ENCODE data around the gene PPIF. TPM values are rescaled to one million over a fixed set of nuclear protein-coding genes. Genes with fewer than 3 reads are reported as not detected.

The PPIF gene
- total and polyA plus RNA-seq, 7 experiments from 2014 or later: 8.7 to 192 (median 24.0) TPM

GRCh38 chr10:79313911-79314439 is 33.3 kb upstream of the PPIF start:
- Histone ChIP-seq H3K36me3 (ENCODE audit: control insufficient read depth in 2 of 3, insufficient read depth in 3 of 3, low read length in 3 of 3) (peaks cover 0 to 6% (median 0%) of the 10 kb centered on the region in 3 experiments), H3K4me1 (ENCODE audit: control insufficient read depth in 2 of 2, insufficient read depth in 2 of 2, low read length in 2 of 2) (peaks cover 24 to 26% of the 10 kb centered on the region in 2 donors), H3K27ac (ENCODE audit: low read depth, low read length) (no peak overlapping the region), H3K27me3 (ENCODE audit: control insufficient read depth in 2 of 2, insufficient read depth in 2 of 2, low read length in 2 of 2) (no peaks in the 10 kb centered on the region), H3K9me3 (ENCODE audit: control insufficient read depth in 2 of 3, low read length in 3 of 3) (no peaks in the 10 kb centered on the region), H3K4me3 (ENCODE audit: low read length) (no peak overlapping the region)
- Mint-ChIP-seq H3K27me3 (peaks cover 0 to 4% (median 0%) of the 10 kb centered on the region in 5 donors), H3K4me3 (no peak overlapping the region), H3K27ac (peak overlapping the region in 2 of 9 donors; percentile 18 to 45), H3K9me3 (peaks cover 0 to 8% (median 4%) of the 10 kb centered on the region in 11 donors), H3K36me3 (peaks cover 3 to 21% (median 7%) of the 10 kb centered on the region in 5 donors), H3K4me1 (peaks cover 31 to 41% (median 33%) of the 10 kb centered on the region in 7 donors)
- ChIA-PET POLR2A (interaction anchor here (0.9 kb wide), 1 partner anchor 8 kb away, joined by 3 read pairs; no protein-coding TSS in a partner anchor), CTCF (no interaction called here)
- ATAC-seq (no peak), DNase-seq (no peak)
- intact Hi-C loops (cut with micrococcal nuclease): no loop called here

GRCh38 chr10:79314761-79315601 is 32.3 kb upstream of the PPIF start:
- ChIA-PET CTCF (no interaction called here), POLR2A (interaction anchor here (1.9 kb wide), 1 partner anchor 34 kb away, joined by 7 read pairs; no protein-coding TSS in a partner anchor)
- Histone ChIP-seq H3K27me3 (ENCODE audit: control insufficient read depth in 2 of 2, insufficient read depth in 2 of 2, low read length in 2 of 2) (no peaks in the 10 kb centered on the region), H3K4me1 (ENCODE audit: control insufficient read depth in 2 of 2, insufficient read depth in 2 of 2, low read length in 2 of 2) (peaks cover 24 to 36% of the 10 kb centered on the region in 2 donors), H3K4me3 (ENCODE audit: low read length) (no peak overlapping the region), H3K36me3 (ENCODE audit: control insufficient read depth in 2 of 3, insufficient read depth in 3 of 3, low read length in 3 of 3) (peaks cover 0 to 2% (median 0%) of the 10 kb centered on the region in 3 experiments), H3K27ac (ENCODE audit: low read depth, low read length) (no peak overlapping the region), H3K9me3 (ENCODE audit: control insufficient read depth in 2 of 3, low read length in 3 of 3) (no peaks in the 10 kb centered on the region)
- DNase-seq (no peak), ATAC-seq (no peak)
- Mint-ChIP-seq H3K27me3 (peaks cover 0 to 4% (median 0%) of the 10 kb centered on the region in 5 donors), H3K27ac (no peak overlapping the region), H3K4me3 (no peak overlapping the region), H3K36me3 (peaks cover 4 to 30% (median 8%) of the 10 kb centered on the region in 5 donors), H3K4me1 (peaks cover 41 to 46% (median 43%) of the 10 kb centered on the region in 7 donors), H3K9me3 (peaks cover 0 to 15% (median 6%) of the 10 kb centered on the region in 11 donors)
- intact Hi-C loops (cut with micrococcal nuclease): no loop called here

- Histone ChIP-seq H3K4me3 (ENCODE audit: low read length) (no peak overlapping the region), H3K4me1 (ENCODE audit: control insufficient read depth in 2 of 2, insufficient read depth in 2 of 2, low read length in 2 of 2) (peaks cover 26 to 41% of the 10 kb centered on the region in 2 donors), H3K9me3 (ENCODE audit: control insufficient read depth in 2 of 3, low read length in 3 of 3) (no peaks in the 10 kb centered on the region), H3K36me3 (ENCODE audit: control insufficient read depth in 2 of 3, insufficient read depth in 3 of 3, low read length in 3 of 3) (no peaks in the 10 kb centered on the region), H3K27me3 (ENCODE audit: control insufficient read depth in 2 of 2, insufficient read depth in 2 of 2, low read length in 2 of 2) (no peaks in the 10 kb centered on the region), H3K27ac (ENCODE audit: low read depth, low read length) (no peak overlapping the region)
- Mint-ChIP-seq H3K27me3 (peaks cover 0 to 4% (median 0%) of the 10 kb centered on the region in 5 donors), H3K9me3 (peaks cover 0 to 15% (median 6%) of the 10 kb centered on the region in 11 donors), H3K27ac (peak overlapping the region in 1 of 9 donors; percentile 49), H3K4me3 (peak overlapping the region in 1 of 10 donors; percentile 10), H3K36me3 (peaks cover 4 to 34% (median 8%) of the 10 kb centered on the region in 5 donors), H3K4me1 (peaks cover 47 to 52% (median 49%) of the 10 kb centered on the region in 7 donors)
- no peak for ATAC-seq
- ChIA-PET POLR2A (interaction anchor here (1.9 kb wide), 1 partner anchor 33 kb away, joined by 7 read pairs; no protein-coding TSS in a partner anchor), CTCF (no interaction called here)
- intact Hi-C loops (cut with micrococcal nuclease): no loop called here
- DNase-seq: no peak
Measured at GRCh38 chr10:79315602-79315920, 31.7 kb upstream of the PPIF start.

GRCh38 chr10:79316671-79317431 is 30.4 kb upstream of the PPIF start:
- intact Hi-C loops (cut with micrococcal nuclease): loop anchor here (1.0 to 2.0 kb wide), 6 partner anchors 14 to 74 kb away; partner anchors contain the start of gene PPIF (in 1 of the 2)
- no peaks in the 10 kb centered on the region for H3K27me3 ChIP-seq (ENCODE audit: control insufficient read depth in 2 of 2, insufficient read depth in 2 of 2, low read length in 2 of 2)
- H3K36me3 ChIP-seq (ENCODE audit: control insufficient read depth in 2 of 3, insufficient read depth in 3 of 3, low read length in 3 of 3): no peaks in the 10 kb centered on the region
- CTCF ChIA-PET: interaction anchor here (0.7 to 1.1 kb wide), 2 partner anchors 29 to 114 kb away, joined by 4 read pairs; no protein-coding TSS in a partner anchor
- ATAC-seq: peak; percentile 13
- H3K9me3 Mint-ChIP-seq: peaks cover 0 to 15% (median 6%) of the 10 kb centered on the region in 11 donors
- no peaks in the 10 kb centered on the region for H3K9me3 ChIP-seq (ENCODE audit: control insufficient read depth in 2 of 3, low read length in 3 of 3)
- H3K4me3 Mint-ChIP-seq: peak overlapping the region in 9 of 10 donors; percentile 32 to 86 (median 65)
- H3K27me3 Mint-ChIP-seq: peaks cover 0 to 4% (median 0%) of the 10 kb centered on the region in 5 donors
- H3K27ac Mint-ChIP-seq: peak overlapping the region in 6 of 9 donors; percentile 31 to 95 (median 88)
- peaks cover 4 to 35% (median 8%) of the 10 kb centered on the region in 5 donors for H3K36me3 Mint-ChIP-seq
- peaks cover 53 to 62% (median 60%) of the 10 kb centered on the region in 7 donors for H3K4me1 Mint-ChIP-seq
- peak in 1 of 9 donors; percentile 12 for DNase-seq
- no peak overlapping the region for H3K27ac ChIP-seq (ENCODE audit: low read depth, low read length)
- H3K4me1 ChIP-seq (ENCODE audit: control insufficient read depth in 2 of 2, insufficient read depth in 2 of 2, low read length in 2 of 2): peaks cover 39 to 54% of the 10 kb centered on the region in 2 donors
- peak overlapping the region; percentile 9 for H3K4me3 ChIP-seq (ENCODE audit: low read length)
- POLR2A ChIA-PET: interaction anchor here (1.4 to 1.9 kb wide), 3 partner anchors 30 to 32 kb away, joined by 4 to 7 read pairs (median 6); no protein-coding TSS in a partner anchor

GRCh38 chr10:79318369-79318768 is 28.9 kb upstream of the PPIF start:
- peak overlapping the region in 6 of 9 donors; percentile 25 to 94 (median 88) for H3K27ac Mint-ChIP-seq
- no peak overlapping the region for H3K27ac ChIP-seq (ENCODE audit: low read depth, low read length)
- H3K36me3 Mint-ChIP-seq: peaks cover 4 to 30% (median 7%) of the 10 kb centered on the region in 5 donors
- no peak for ATAC-seq
- peaks cover 64 to 77% (median 75%) of the 10 kb centered on the region in 7 donors for H3K4me1 Mint-ChIP-seq
- no peak overlapping the region for H3K4me3 ChIP-seq (ENCODE audit: low read length)
- H3K4me1 ChIP-seq (ENCODE audit: control insufficient read depth in 2 of 2, insufficient read depth in 2 of 2, low read length in 2 of 2): peaks cover 53 to 69% of the 10 kb centered on the region in 2 donors
- peaks cover 0 to 4% (median 0%) of the 10 kb centered on the region in 5 donors for H3K27me3 Mint-ChIP-seq
- H3K4me3 Mint-ChIP-seq: peak overlapping the region in 9 of 10 donors; percentile 29 to 86 (median 75)
- no peak for DNase-seq
- ChIA-PET POLR2A (interaction anchor here (1.2 to 1.4 kb wide), 4 partner anchors 13 to 869 kb away, joined by 3 to 5 read pairs (median 4); no protein-coding TSS in a partner anchor), CTCF (interaction anchor here (1.2 kb wide), 1 partner anchor 29 kb away, joined by 3 read pairs; no protein-coding TSS in a partner anchor)
- H3K36me3 ChIP-seq (ENCODE audit: control insufficient read depth in 2 of 3, insufficient read depth in 3 of 3, low read length in 3 of 3): no peaks in the 10 kb centered on the region
- no peaks in the 10 kb centered on the region for H3K9me3 ChIP-seq (ENCODE audit: control insufficient read depth in 2 of 3, low read length in 3 of 3)
- intact Hi-C loops (cut with micrococcal nuclease): no loop called here
- H3K27me3 ChIP-seq (ENCODE audit: control insufficient read depth in 2 of 2, insufficient read depth in 2 of 2, low read length in 2 of 2): no peaks in the 10 kb centered on the region
- H3K9me3 Mint-ChIP-seq: peaks cover 0 to 15% (median 6%) of the 10 kb centered on the region in 11 donors
